Heart right ventricle (tissue), 16 donors: ENCODE measurements around the gene CERS6. TPM values are rescaled to one million over a fixed set of nuclear protein-coding genes. Genes with fewer than 3 reads are reported as not detected.

Source experiments
- ATAC-seq, 8 donors: fragments of 200-7000 bp; cut with Tn5 transposase; one replicate each; pipeline ENCODE4 v1.9.1; 2020; ENCODE audit warnings: mild to moderate bottlenecking in 8 of 8, moderate library complexity in 8 of 8, moderate number of reproducible peaks in 1 of 8
- DNase-seq, 2 donors: peaks; one replicate each; pipeline ENCODE4 v3.0.0-alpha.2; 2020
- H3K27ac ChIP-seq, 10 donors: fragments of 200-600 bp; sonication (generic) in 2 of 10; one replicate each; pipeline versions ENCODE4 v1.5.0 to v1.8.0; 2020 to 2022; ENCODE audit warnings: mild to moderate bottlenecking in 3 of 10
- H3K27me3 ChIP-seq, 7 donors: fragments of 200-600 bp; one replicate each; pipeline ENCODE4 v1.8.0; 2021 to 2022; ENCODE audit warnings: mild to moderate bottlenecking in 2 of 7
- H3K36me3 ChIP-seq, 9 donors: fragments of 200-600 bp; sonication (generic) in 1 of 9; one replicate each; pipeline versions ENCODE4 v1.5.0 to v1.8.0; 2020 to 2022; ENCODE audit warnings: mild to moderate bottlenecking in 2 of 9
- H3K4me1 ChIP-seq, 9 donors: fragments of 200-600 bp; sonication (generic) in 1 of 9; one replicate each; pipeline versions ENCODE4 v1.5.0 to v1.8.0; 2020 to 2022; ENCODE audit warnings: mild to moderate bottlenecking in 4 of 9
- H3K4me3 ChIP-seq, 10 donors: fragments of 200-600 bp; sonication (generic) in 2 of 10; one replicate each; pipeline versions ENCODE4 v1.5.0 to v1.8.0; 2020 to 2022; ENCODE audit warnings: mild to moderate bottlenecking in 7 of 10, moderate library complexity in 2 of 10
- H3K9me3 ChIP-seq, 11 donors: fragments of 200-600 bp in 10 of 11; sonication (generic) in 2 of 11; one replicate each; pipeline versions ENCODE4 v1.5.0 to v1.8.0; 2013 to 2022; ENCODE audit warnings: mild to moderate bottlenecking in 2 of 11, control low read depth in 1 of 11, moderate library complexity in 1 of 11
- CTCF ChIP-seq, 9 donors: fragments of 200-600 bp; sonication (generic) in 2 of 9; IDR thresholded peaks; one replicate each; pipeline versions ENCODE4 v1.5.0 to v1.8.0; 2021 to 2022; ENCODE audit warnings: antibody characterized with exemption in 9 of 9, mild to moderate bottlenecking in 5 of 9, moderate library complexity in 1 of 9
- WGBS, 2 donors: extraction: QIAGEN DNeasy Blood & Tissue Kit; methylation state at CpG; one replicate each; pipeline ENCODE4 v1.1.7; 2013; ENCODE audit warnings: inconsistent platforms in 1 of 2; 5-methylcytosine and 5-hydroxymethylcytosine counted together
- intact Hi-C, 10 donors: fragments of 100-400 bp; cut with DNase I; formaldehyde crosslinking; loops; one replicate each; pipeline versions ENCODE4 v1.11.1 to v1.14.2; 2022
- polyA plus RNA-seq, 2 donors: library from polyadenylated mRNA; stranded (reverse); fragments of 200-250 nt; gene quantifications; one replicate each; pipeline ENCODE4 v1.2.3, GENCODE V29; 2013
- total RNA-seq, 10 donors: library from RNA; stranded (reverse); fragmentation: NEBNext Ultra II Directional in 3 of 10; extraction: Animal tissue kit (Norgen Biotek cat#: 25700) in 3 of 10; gene quantifications; one replicate each; pipeline versions ENCODE4 v1.2.1 to v1.2.4, GENCODE V29; 2021 to 2023
- donor health status: Arrhythmogenic right ventricular cardiomyopathy.
- donor health status: ischemic (EF 13 %, LVEDD 7.1; RV severe dilation, severe dysfunction).
- donor health status: healthy with polysubstance abuse.
- donor health status: DM: no; HTN: yes; CAD: no.
- donor health status: DM: no; HTN: no; CAD: no.
- donor health status: ischemic (EF 25% LVEDD 6.9; RV normal size, moderate dysfunction).
- donor health status: ischemic (EF 25% LVEDD 5.7; RV mildly dilated, moderate dysfunction).
- donor health status: healthy.
- donor health status: DM: yes; HTN: yes; CAD: no.
- donor health status: Ischemic cardiomyopathy.
- donor health status: ischemic (EF 35%, LVEDD 5.7; RV mildly dilated, moderate dysfunction).
- donor health status: nonischemic (EF 11% LVEDD 7.7; RV severe dilation, severe dysfunction).
- donor health status: DM: yes; HTN: yes; CAD: no.
- donor health status: PGD.
- donor health status: ischemic (EF 29% LVEDD 5.4; RV normal size, mild dysfunction).
- donor health status: nonischemic (EF 23%, LVEDD 6.1; RV moderate dilation, normal function).

The CERS6 gene
- total and polyA plus RNA-seq, 12 donors = 20.5 to 76.3 (median 56.1) TPM

GRCh38 chr2:168744844-168745243 is 288.8 kb downstream of the CERS6 start:
- intact Hi-C loops = no loop called here
- Histone ChIP-seq H3K4me3 (no peak overlapping the region), H3K36me3 (no peaks in the 10 kb centered on the region), H3K27ac (no peak overlapping the region), H3K9me3 (no peaks in the 10 kb centered on the region), H3K27me3 (no peaks in the 10 kb centered on the region), H3K4me1 (peaks cover 0 to 32% (median 13%) of the 10 kb centered on the region in 9 donors)
- ATAC-seq = no peak
- no peak for DNase-seq
- 85 to 93% methylated on average over 2 of the region's 2 CpGs for WGBS, 2 donors
- no peak for TF ChIP-seq CTCF (IDR thresholded peaks at IDR 0.05)

GRCh38 chr2:168748461-168748860 is 292.4 kb downstream of the CERS6 start:
- Histone ChIP-seq H3K4me1 (peaks cover 0 to 42% (median 20%) of the 10 kb centered on the region in 9 donors), H3K27me3 (no peaks in the 10 kb centered on the region), H3K27ac (no peak overlapping the region), H3K9me3 (no peaks in the 10 kb centered on the region), H3K4me3 (no peak overlapping the region), H3K36me3 (no peaks in the 10 kb centered on the region)
- no peak for TF ChIP-seq CTCF (IDR thresholded peaks at IDR 0.05)
- WGBS, 2 donors = 71 to 72% methylated on average over 5 of the region's 5 CpGs
- DNase-seq (no peak), ATAC-seq (no peak)
- intact Hi-C loops = no loop called here

GRCh38 chr2:168749297-168749696 is 293.2 kb downstream of the CERS6 start:
- DNase-seq = no peak
- Histone ChIP-seq H3K4me1 (peaks cover 0 to 41% (median 20%) of the 10 kb centered on the region in 9 donors), H3K27ac (no peak overlapping the region), H3K36me3 (peaks cover 0 to 3% (median 0%) of the 10 kb centered on the region in 9 donors), H3K27me3 (no peaks in the 10 kb centered on the region), H3K4me3 (no peak overlapping the region), H3K9me3 (no peaks in the 10 kb centered on the region)
- 68 to 79% methylated on average over 3 of the region's 6 CpGs for WGBS, 2 donors
- ATAC-seq = no peak
- TF ChIP-seq CTCF (IDR thresholded peaks at IDR 0.05) = no peak
- intact Hi-C loops = no loop called here

GRCh38 chr2:168751104-168751740 is 295.1 kb downstream of the CERS6 start:
- no peak for TF ChIP-seq CTCF (IDR thresholded peaks at IDR 0.05)
- H3K4me1 ChIP-seq = peaks cover 0 to 49% (median 19%) of the 10 kb centered on the region in 9 donors
- intact Hi-C loops = loop anchor here in 3 of 10 donors (10.0 kb wide), 2 partner anchors 46 to 296 kb away; partner anchors contain the start of gene CERS6 (in 3 of the 3)
- H3K4me3 ChIP-seq = no peak overlapping the region
- no peaks in the 10 kb centered on the region for H3K9me3 ChIP-seq
- H3K27me3 ChIP-seq = no peaks in the 10 kb centered on the region
- ATAC-seq = peak in 6 of 8 donors; percentile 20 to 66 (median 39)
- DNase-seq = no peak
- H3K27ac ChIP-seq = peak overlapping the region in 4 of 10 donors; percentile 11 to 49 (median 22)
- peaks cover 0 to 12% (median 0%) of the 10 kb centered on the region in 9 donors for H3K36me3 ChIP-seq
